Mesendoderm (in vitro differentiated cells): Measurements from ENCODE around the gene FCER2.

Source experiments
- DNase-seq: peaks from one replicate; pipeline ENCODE4 v3.0.0; 2013
- H2AK5ac ChIP-seq: 2 replicates; pipeline ENCODE4 v1.6.1; 2013; ENCODE audit warnings: low read length, inconsistent platforms
- H2BK120ac ChIP-seq: 2 replicates; pipeline ENCODE4 v1.6.1; 2013; ENCODE audit warnings: low read depth, mild to moderate bottlenecking, low read length, moderate library complexity, mixed read lengths
- H2BK15ac ChIP-seq: replicated peaks from 2 replicates; pipeline ENCODE4 v1.6.1; 2013; ENCODE audit warnings: low read depth, mild to moderate bottlenecking, moderate library complexity
- H2BK5ac ChIP-seq: 2 replicates; pipeline ENCODE4 v1.6.1; 2013; ENCODE audit warnings: low read length, inconsistent platforms
- H3K18ac ChIP-seq: 2 replicates; pipeline ENCODE4 v1.6.1; 2013; ENCODE audit warnings: mild to moderate bottlenecking, low read length, mixed read lengths
- H3K23ac ChIP-seq: one replicate; pipeline ENCODE4 v1.6.1; 2013; ENCODE audit warnings: low read length
- H3K27ac ChIP-seq: 2 replicates; pipeline ENCODE4 v1.5.1; 2013; ENCODE audit warnings: low read depth, mild to moderate bottlenecking, inconsistent platforms, low read length, moderate library complexity
- H3K27me3 ChIP-seq: 2 replicates; pipeline ENCODE4 v1.6.1; 2013; ENCODE audit warnings: low read length, control low read depth, mild to moderate bottlenecking, inconsistent platforms; ENCODE audit not compliant: insufficient read depth, poor library complexity
- H3K36me3 ChIP-seq: 2 replicates; pipeline ENCODE4 v1.6.1; 2013; ENCODE audit warnings: low read length, inconsistent platforms; ENCODE audit not compliant: control insufficient read depth, insufficient read depth
- H3K4ac ChIP-seq: one replicate; pipeline ENCODE4 v1.6.1; 2013; ENCODE audit warnings: low read depth, mild to moderate bottlenecking, low read length, moderate library complexity
- H3K4me1 ChIP-seq: 2 replicates; pipeline ENCODE4 v1.6.1; 2013; ENCODE audit warnings: low read depth, low read length, inconsistent platforms; ENCODE audit not compliant: control insufficient read depth
- H3K4me2 ChIP-seq: 2 replicates; pipeline ENCODE4 v1.6.1; 2013; ENCODE audit warnings: low read length
- H3K4me3 ChIP-seq: 2 replicates; pipeline ENCODE4 v1.5.1; 2013; ENCODE audit warnings: mild to moderate bottlenecking, low read length
- H3K56ac ChIP-seq: one replicate; pipeline ENCODE4 v1.6.1; 2013; ENCODE audit warnings: low read length
- H3K79me1 ChIP-seq: 2 replicates; pipeline ENCODE4 v1.6.1; 2013; ENCODE audit warnings: low read length, inconsistent platforms
- H3K79me2 ChIP-seq: 2 replicates; pipeline ENCODE4 v1.6.1; 2013; ENCODE audit warnings: mild to moderate bottlenecking, low read length; ENCODE audit not compliant: control insufficient read depth, insufficient read depth
- H3K9ac ChIP-seq: 2 replicates; pipeline ENCODE4 v1.6.1; 2013; ENCODE audit warnings: low read length, inconsistent platforms
- H4K5ac ChIP-seq: one replicate; pipeline ENCODE4 v1.6.1; 2013; ENCODE audit warnings: low read length
- H4K8ac ChIP-seq: one replicate; pipeline ENCODE4 v1.6.1; 2013; ENCODE audit warnings: low read depth, mild to moderate bottlenecking, control low read depth, low read length, moderate library complexity
- WGBS: extraction: QIAGEN DNeasy Blood & Tissue Kit; methylation state at CpG from one replicate; pipeline ENCODE4 v1.1.7; 2013; ENCODE audit warnings: low lambda C conversion rate, missing lambda C conversion rate; ENCODE audit not compliant: insufficient coverage; ENCODE audit errors: extremely low coverage; 5-methylcytosine and 5-hydroxymethylcytosine counted together

FCER2 gene

GRCh38 chr19:7639863-7640348, 62.0 kb downstream of the FCER2 start:
- H2AK5ac ChIP-seq = no peak overlapping the region
- no peak overlapping the region for H3K4ac ChIP-seq
- H2BK5ac ChIP-seq = no peak overlapping the region
- H3K27me3 ChIP-seq = no peaks in the 10 kb centered on the region
- H3K23ac ChIP-seq = no peak overlapping the region
- no peak overlapping the region for H4K8ac ChIP-seq
- no peak overlapping the region for H3K18ac ChIP-seq
- no peak overlapping the region for H2BK120ac ChIP-seq
- peaks cover 2% of the 10 kb centered on the region for H3K79me1 ChIP-seq
- H3K36me3 ChIP-seq = no peaks in the 10 kb centered on the region
- H3K56ac ChIP-seq = no peak overlapping the region
- no peak overlapping the region for H4K5ac ChIP-seq
- DNase-seq = no peak
- H3K4me3 ChIP-seq = no peak overlapping the region
- no CpG with 5 or more reads among the region's 13 CpGs for WGBS
- no peak overlapping the region for H2BK15ac ChIP-seq
- no peaks in the 10 kb centered on the region for H3K79me2 ChIP-seq
- no peak overlapping the region for H3K9ac ChIP-seq
- no peak overlapping the region for H3K27ac ChIP-seq
- H3K4me2 ChIP-seq = no peak overlapping the region
- H3K4me1 ChIP-seq = no peaks in the 10 kb centered on the region

DNA sequence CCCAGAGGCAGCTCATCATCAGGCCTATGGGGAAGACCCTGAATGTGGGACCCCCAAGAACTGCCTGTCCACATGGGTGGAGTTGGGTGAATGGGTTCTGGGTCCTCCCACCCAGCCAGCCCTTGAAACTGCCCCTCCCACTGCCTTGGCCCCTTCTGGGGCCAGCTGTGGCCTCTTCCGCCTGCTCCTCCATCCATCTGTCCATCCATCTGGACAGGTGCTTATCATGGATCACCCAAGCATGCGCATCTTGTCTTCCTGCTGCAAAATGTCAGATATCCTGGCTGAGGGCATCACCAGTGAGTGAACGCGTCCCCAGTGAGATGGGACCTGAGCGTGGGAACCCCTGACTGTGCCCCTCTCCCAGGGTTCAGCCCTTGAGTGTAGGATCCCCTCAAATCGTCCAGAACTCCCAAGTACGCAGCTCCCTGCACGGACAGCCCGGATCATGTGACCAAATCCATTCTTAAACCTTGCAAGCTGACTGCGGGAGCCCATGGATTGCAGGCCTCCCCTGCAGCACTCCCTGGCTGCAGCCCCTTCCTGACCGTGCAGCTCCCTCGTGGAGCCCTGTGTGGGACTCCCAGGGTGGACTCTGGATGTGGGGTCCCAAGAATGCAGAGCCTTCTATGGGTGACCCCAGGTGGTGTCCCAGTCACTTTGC, 63.0 kb downstream of the FCER2 start:
- Histone ChIP-seq H3K4ac (no peak overlapping the region), H3K4me1 (no peaks in the 10 kb centered on the region), H3K79me2 (no peaks in the 10 kb centered on the region), H3K4me3 (no peak overlapping the region), H4K5ac (no peak overlapping the region), H3K18ac (no peak overlapping the region), H3K9ac (no peak overlapping the region), H3K56ac (no peak overlapping the region), H3K36me3 (no peaks in the 10 kb centered on the region), H2BK5ac (no peak overlapping the region), H2BK120ac (no peak overlapping the region), H3K27ac (no peak overlapping the region), H3K4me2 (no peak overlapping the region), H4K8ac (no peak overlapping the region), H3K79me1 (peaks cover 2% of the 10 kb centered on the region), H2AK5ac (no peak overlapping the region), H2BK15ac (no peak overlapping the region), H3K23ac (no peak overlapping the region), H3K27me3 (no peaks in the 10 kb centered on the region)
- WGBS = no CpG with 5 or more reads among the region's 12 CpGs
- DNase-seq = no peak
